Neuronal stem cell (in vitro differentiated cells): Measurements from ENCODE around the gene DGCR2.
"Not testable (repeated sequence)": the region's sequence is repeated elsewhere in the genome, so short reads cannot be mapped to it uniquely, and the experiment has no call there.

Source experiments
- DNase-seq: peaks from one replicate; pipeline ENCODE4 v3.0.0-alpha.2; 2013; ENCODE audit warnings: low spot score
- H2AFZ ChIP-seq: one replicate; pipeline ENCODE4 v1.6.1; 2013; ENCODE audit warnings: mild to moderate bottlenecking, low read length, inconsistent platforms
- H2AK5ac ChIP-seq: 2 replicates; pipeline ENCODE4 v1.6.1; 2013; ENCODE audit warnings: low read depth, mild to moderate bottlenecking, inconsistent platforms, low read length, moderate library complexity, mixed read lengths
- H2BK120ac ChIP-seq: 2 replicates; pipeline ENCODE4 v1.6.1; 2013; ENCODE audit warnings: low read depth, mild to moderate bottlenecking, inconsistent platforms, low read length, moderate library complexity, mixed read lengths
- H2BK12ac ChIP-seq: one replicate; pipeline ENCODE4 v1.6.1; 2013; ENCODE audit warnings: low read length, inconsistent platforms
- H2BK15ac ChIP-seq: 2 replicates; pipeline ENCODE4 v1.6.1; 2013; ENCODE audit warnings: mild to moderate bottlenecking, low read length, inconsistent platforms, mixed read lengths
- H2BK5ac ChIP-seq: one replicate; pipeline ENCODE4 v1.6.1; 2013; ENCODE audit warnings: inconsistent platforms, mild to moderate bottlenecking, low read length, moderate library complexity
- H3K14ac ChIP-seq: one replicate; pipeline ENCODE4 v1.6.1; 2013; ENCODE audit warnings: low read length, inconsistent platforms
- H3K18ac ChIP-seq: 2 replicates; pipeline ENCODE4 v1.6.1; 2013; ENCODE audit warnings: low read length, inconsistent platforms
- H3K23ac ChIP-seq: 2 replicates; pipeline ENCODE4 v1.6.1; 2013; ENCODE audit warnings: low read depth, mild to moderate bottlenecking, mixed read lengths, low read length, inconsistent platforms; ENCODE audit not compliant: poor library complexity
- H3K27ac ChIP-seq: replicated peaks from 3 replicates; pipeline ENCODE4 v1.5.1; 2013; ENCODE audit warnings: low read length, inconsistent platforms
- H3K27me3 ChIP-seq, 3 experiments: 2 replicates each; pipeline ENCODE4 v1.6.1; 2013; ENCODE audit warnings: low read length in 3 of 3, mild to moderate bottlenecking in 2 of 3, inconsistent platforms in 1 of 3, low read depth in 1 of 3, mixed read lengths in 1 of 3, moderate library complexity in 1 of 3; ENCODE audit not compliant: control insufficient read depth in 3 of 3, insufficient read depth in 3 of 3
- H3K36me3 ChIP-seq, 2 donors: replicated peaks in 1 of 2; 2 replicates each; pipeline ENCODE4 v1.6.1; 2013; ENCODE audit warnings: low read length in 2 of 2; ENCODE audit not compliant: control insufficient read depth in 2 of 2, insufficient read depth in 2 of 2
- H3K4ac ChIP-seq: 2 replicates; pipeline ENCODE4 v1.6.1; 2013; ENCODE audit warnings: inconsistent platforms, mild to moderate bottlenecking, low read length, moderate library complexity
- H3K4me1 ChIP-seq, 2 donors: 1 replicate in 1 of 2; 2 replicates in 1 of 2; pipeline ENCODE4 v1.6.1; 2013; ENCODE audit warnings: low read length in 2 of 2, low read depth in 1 of 2; ENCODE audit not compliant: control insufficient read depth in 2 of 2, insufficient read depth in 1 of 2
- H3K4me2 ChIP-seq: one replicate; pipeline ENCODE4 v1.6.1; 2013; ENCODE audit warnings: mild to moderate bottlenecking, low read length, inconsistent platforms; ENCODE audit not compliant: insufficient read depth, poor library complexity, severe bottlenecking
- H3K4me3 ChIP-seq, 2 donors: 2 replicates each; pipeline ENCODE4 v1.5.1; 2013; ENCODE audit warnings: low read length in 2 of 2, mild to moderate bottlenecking in 2 of 2, inconsistent platforms in 1 of 2, moderate library complexity in 1 of 2
- H3K79me1 ChIP-seq: one replicate; pipeline ENCODE4 v1.6.1; 2013; ENCODE audit warnings: low read depth, mild to moderate bottlenecking, inconsistent platforms, low read length, moderate library complexity
- H3K9ac ChIP-seq: one replicate; pipeline ENCODE4 v1.6.1; 2013; ENCODE audit warnings: mild to moderate bottlenecking, low read depth, low read length, inconsistent platforms; ENCODE audit not compliant: poor library complexity
- H3K9me3 ChIP-seq, 2 donors: replicated peaks in 1 of 2; 2 replicates each; pipeline versions ENCODE3 to v1.6.1; 2013; ENCODE audit warnings: low read length in 2 of 2, mild to moderate bottlenecking in 2 of 2, inconsistent platforms in 1 of 2, low read depth in 1 of 2, mixed read lengths in 1 of 2, moderate library complexity in 1 of 2; ENCODE audit not compliant: control insufficient read depth in 2 of 2, insufficient read depth in 1 of 2
- H4K8ac ChIP-seq: one replicate; pipeline ENCODE4 v1.6.1; 2013; ENCODE audit warnings: low read depth, mild to moderate bottlenecking, inconsistent platforms, low read length, moderate library complexity
- H4K91ac ChIP-seq: one replicate; pipeline ENCODE4 v1.6.1; 2013; ENCODE audit warnings: low read length, low read depth, mild to moderate bottlenecking, inconsistent platforms; ENCODE audit not compliant: poor library complexity
- WGBS, 2 donors: extraction: QIAGEN DNeasy Blood & Tissue Kit; methylation state at CpG; one replicate each; pipeline ENCODE4 v1.1.7; 2013; ENCODE audit warnings: missing lambda C conversion rate in 2 of 2, mixed read lengths in 1 of 2; ENCODE audit not compliant: insufficient read length in 2 of 2, insufficient replicate concordance in 1 of 2; ENCODE audit errors: extremely low coverage in 2 of 2; 5-methylcytosine and 5-hydroxymethylcytosine counted together

DGCR2 gene

GRCh38 chr22:19002684-19003038, 119.6 kb downstream of the DGCR2 start:
- H3K4me3 ChIP-seq, result no peak overlapping the region
- no CpG with 5 or more reads among the region's 5 CpGs for WGBS, 2 donors
- no peak overlapping the region for H3K14ac ChIP-seq
- no peak overlapping the region for H2AK5ac ChIP-seq
- no peak overlapping the region for H3K4me2 ChIP-seq
- no peaks in the 10 kb centered on the region for H3K79me1 ChIP-seq
- H3K4me1 ChIP-seq, result peaks cover 0 to 3% of the 10 kb centered on the region in 2 donors
- no peaks in the 10 kb centered on the region for H3K36me3 ChIP-seq
- H2BK5ac ChIP-seq, result no peak overlapping the region
- no peak overlapping the region for H4K8ac ChIP-seq
- peaks cover 0 to 1% of the 10 kb centered on the region in 2 donors for H3K9me3 ChIP-seq
- no peak overlapping the region for H3K9ac ChIP-seq
- no peak overlapping the region for H2BK12ac ChIP-seq
- no peak overlapping the region for H4K91ac ChIP-seq
- H3K18ac ChIP-seq, result no peak overlapping the region
- no peak for DNase-seq
- no peaks in the 10 kb centered on the region for H3K27me3 ChIP-seq
- H3K23ac ChIP-seq, result no peak overlapping the region
- H2BK120ac ChIP-seq, result no peak overlapping the region
- no peak overlapping the region for H2AFZ ChIP-seq
- no peak overlapping the region for H2BK15ac ChIP-seq
- H3K4ac ChIP-seq, result no peak overlapping the region
- no peak overlapping the region for H3K27ac ChIP-seq

GRCh38 chr22:19001204-19001603, 121.0 kb downstream of the DGCR2 start:
- no peak overlapping the region for H3K9ac ChIP-seq
- no peak overlapping the region for H3K4ac ChIP-seq
- no peak for DNase-seq
- H3K18ac ChIP-seq, result no peak overlapping the region
- WGBS, 2 donors, result no CpG with 5 or more reads among the region's 2 CpGs
- no peak overlapping the region for H3K4me3 ChIP-seq
- H3K27ac ChIP-seq, result no peak overlapping the region
- peaks cover 0 to 6% of the 10 kb centered on the region in 2 donors for H3K4me1 ChIP-seq
- no peaks in the 10 kb centered on the region for H3K79me1 ChIP-seq
- H3K9me3 ChIP-seq, result peaks cover 0 to 1% of the 10 kb centered on the region in 2 donors
- no peak overlapping the region for H4K91ac ChIP-seq
- no peak overlapping the region for H2AK5ac ChIP-seq
- no peaks in the 10 kb centered on the region for H3K27me3 ChIP-seq
- H3K14ac ChIP-seq, result no peak overlapping the region
- no peak overlapping the region for H2BK15ac ChIP-seq
- no peak overlapping the region for H2AFZ ChIP-seq
- no peak overlapping the region for H4K8ac ChIP-seq
- H3K23ac ChIP-seq, result no peak overlapping the region
- no peak overlapping the region for H2BK120ac ChIP-seq
- no peak overlapping the region for H2BK5ac ChIP-seq
- no peak overlapping the region for H2BK12ac ChIP-seq
- H3K4me2 ChIP-seq, result no peak overlapping the region
- no peaks in the 10 kb centered on the region for H3K36me3 ChIP-seq

- not testable (repeated sequence) for H2BK5ac ChIP-seq
Observed at GRCh38 chr22:19000106-19000505, 122.1 kb downstream of the DGCR2 start.

GRCh38 chr22:18999416-18999815, 122.8 kb downstream of the DGCR2 start:
- Histone ChIP-seq H2BK120ac (no peak overlapping the region), H3K4me2 (no peak overlapping the region), H2BK15ac (no peak overlapping the region), H2BK12ac (no peak overlapping the region), H3K14ac (no peak overlapping the region), H2AFZ (no peak overlapping the region), H3K4me1 (peaks cover 8 to 14% of the 10 kb centered on the region in 2 donors), H2BK5ac (no peak overlapping the region), H3K4ac (no peak overlapping the region), H3K23ac (no peak overlapping the region), H3K9me3 (peaks cover 0 to 1% of the 10 kb centered on the region in 2 donors), H4K91ac (no peak overlapping the region), H3K9ac (no peak overlapping the region), H3K36me3 (no peaks in the 10 kb centered on the region), H4K8ac (no peak overlapping the region), H3K18ac (no peak overlapping the region), H3K27ac (no peak overlapping the region), H3K4me3 (no peak overlapping the region), H2AK5ac (no peak overlapping the region), H3K27me3 (no peaks in the 10 kb centered on the region), H3K79me1 (no peaks in the 10 kb centered on the region)
- no CpG with 5 or more reads among the region's 6 CpGs for WGBS, 2 donors
- no peak for DNase-seq

More at GRCh38 chr22:19000106-19000505, 122.1 kb downstream of the DGCR2 start:
- H4K91ac ChIP-seq, H3K27ac ChIP-seq, H2AFZ ChIP-seq, H3K23ac ChIP-seq, H2BK12ac ChIP-seq, H2BK15ac ChIP-seq, H4K8ac ChIP-seq, H3K4me2 ChIP-seq, H3K4ac ChIP-seq, H3K14ac ChIP-seq, H3K79me1 ChIP-seq, H3K9ac ChIP-seq, H3K18ac ChIP-seq, H2AK5ac ChIP-seq, H2BK120ac ChIP-seq, H3K27me3 ChIP-seq, H3K9me3 ChIP-seq, H3K36me3 ChIP-seq, DNase-seq, H3K4me3 ChIP-seq, H3K4me1 ChIP-seq: not testable (repeated sequence)
- WGBS, 2 donors, result no CpG with 5 or more reads among the region's 2 CpGs
